Fibroblast of peridontal ligament (primary cell): Measurements from ENCODE around the gene HOXB4.

Experiments
- DNase-seq: peaks from one replicate; pipeline ENCODE4 v3.0.0-alpha.2; 2010; ENCODE audit errors: extremely low read depth

The HOXB4 gene

GRCh38 chr17:48589831-48590606, 11.9 kb upstream of the HOXB4 start, which contains the start of gene HOXB3:
TSS of gene HOXB3 (minus strand) at chr17:48590241. CDS start at chr17:48552474, 37,767 bp downstream.
- DNase-seq: no peak

GRCh38 chr17:48589060-48589830, 11.1 kb upstream of the HOXB4 start:
- DNase-seq: no peak

DNA sequence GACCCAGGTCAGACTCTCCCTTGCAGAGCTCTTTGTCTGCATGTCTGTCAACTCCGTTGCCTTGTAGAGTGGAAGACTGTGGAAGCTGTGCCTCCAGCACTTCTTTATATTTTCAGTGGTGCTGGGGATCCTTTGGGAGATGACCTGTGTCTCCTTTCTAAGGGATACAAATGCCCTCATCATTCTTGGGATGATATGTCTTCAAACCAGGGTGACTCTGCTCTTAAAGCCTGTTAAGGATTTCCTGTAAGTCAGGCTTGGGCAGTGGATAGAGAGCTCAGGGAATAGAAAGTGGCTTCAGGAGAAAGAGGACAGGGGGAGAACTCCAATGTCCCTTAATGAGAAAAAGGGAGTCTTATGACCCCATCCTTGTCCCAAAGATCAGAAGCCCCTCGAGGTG, 10.4 kb upstream of the HOXB4 start:
- no peak for DNase-seq

- no peak for DNase-seq
Measured at GRCh38 chr17:48588074-48588415, 9.9 kb upstream of the HOXB4 start.

- DNase-seq: no peak
Measured at GRCh38 chr17:48587276-48588073, 9.3 kb upstream of the HOXB4 start.

GRCh38 chr17:48586355-48587258, 8.5 kb upstream of the HOXB4 start:
- no peak for DNase-seq

GRCh38 chr17:48584223-48584741, 6.1 kb upstream of the HOXB4 start:
- no peak for DNase-seq

DNA sequence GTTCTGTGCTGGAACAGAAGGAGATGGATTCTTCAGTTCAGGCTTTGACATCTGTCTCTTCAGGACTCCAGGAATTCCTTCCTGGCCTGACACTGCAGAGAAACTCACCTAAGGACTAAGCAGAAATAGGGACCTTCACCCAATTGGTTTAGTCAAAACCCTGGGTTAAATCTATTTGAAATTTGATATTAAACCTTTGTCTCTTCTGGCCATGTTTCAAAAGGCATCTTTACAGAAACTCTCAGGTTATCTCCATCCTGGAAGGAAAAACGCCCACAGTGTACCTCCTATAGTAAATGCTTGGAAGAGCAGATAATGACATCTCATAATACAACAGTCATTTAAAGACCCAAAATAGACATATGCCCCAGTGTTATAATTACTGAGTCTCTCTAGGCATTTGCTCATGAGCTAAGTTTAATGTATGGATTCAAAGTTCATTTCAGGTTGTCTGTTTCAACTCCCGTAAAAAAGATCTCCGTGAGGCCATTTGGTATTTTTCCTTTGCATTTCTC, 5.6 kb upstream of the HOXB4 start:
- no peak for DNase-seq

DNA sequence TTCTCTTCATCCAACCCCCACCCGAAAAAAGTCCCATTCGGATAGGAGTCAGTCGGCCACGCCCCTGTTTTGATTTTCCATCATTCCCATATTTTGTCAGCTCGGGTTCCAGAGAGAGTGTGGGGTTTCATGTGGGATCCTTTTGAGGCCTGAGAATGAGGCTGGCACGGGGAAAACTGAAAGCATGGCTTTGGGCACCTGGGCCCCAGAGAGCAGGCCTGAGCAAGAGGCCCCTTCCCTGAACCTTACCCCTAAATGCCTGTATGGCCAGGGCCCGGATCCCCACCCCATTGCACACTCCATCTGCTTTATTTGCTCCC, 4.6 kb upstream of the HOXB4 start:
- no peak for DNase-seq

GRCh38 chr17:48579760-48580554, 1.8 kb upstream of the HOXB4 start:
- DNase-seq: peak; percentile 8

DNA sequence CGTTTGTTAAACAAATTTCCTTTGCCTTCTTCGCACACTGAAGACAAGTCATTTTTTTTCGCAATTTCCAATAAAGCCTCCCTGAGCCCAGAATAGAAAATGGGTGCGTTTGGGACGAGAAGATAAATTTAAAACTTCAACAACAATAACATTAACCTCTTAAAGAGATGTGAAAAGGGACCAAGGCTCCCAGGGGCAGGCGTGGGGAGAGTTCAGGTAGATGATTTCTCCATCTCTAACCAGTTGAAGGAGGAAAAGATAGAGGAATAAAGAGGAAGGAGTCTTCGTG, 1.3 kb upstream of the HOXB4 start:
- DNase-seq: peak; percentile 7

DNA sequence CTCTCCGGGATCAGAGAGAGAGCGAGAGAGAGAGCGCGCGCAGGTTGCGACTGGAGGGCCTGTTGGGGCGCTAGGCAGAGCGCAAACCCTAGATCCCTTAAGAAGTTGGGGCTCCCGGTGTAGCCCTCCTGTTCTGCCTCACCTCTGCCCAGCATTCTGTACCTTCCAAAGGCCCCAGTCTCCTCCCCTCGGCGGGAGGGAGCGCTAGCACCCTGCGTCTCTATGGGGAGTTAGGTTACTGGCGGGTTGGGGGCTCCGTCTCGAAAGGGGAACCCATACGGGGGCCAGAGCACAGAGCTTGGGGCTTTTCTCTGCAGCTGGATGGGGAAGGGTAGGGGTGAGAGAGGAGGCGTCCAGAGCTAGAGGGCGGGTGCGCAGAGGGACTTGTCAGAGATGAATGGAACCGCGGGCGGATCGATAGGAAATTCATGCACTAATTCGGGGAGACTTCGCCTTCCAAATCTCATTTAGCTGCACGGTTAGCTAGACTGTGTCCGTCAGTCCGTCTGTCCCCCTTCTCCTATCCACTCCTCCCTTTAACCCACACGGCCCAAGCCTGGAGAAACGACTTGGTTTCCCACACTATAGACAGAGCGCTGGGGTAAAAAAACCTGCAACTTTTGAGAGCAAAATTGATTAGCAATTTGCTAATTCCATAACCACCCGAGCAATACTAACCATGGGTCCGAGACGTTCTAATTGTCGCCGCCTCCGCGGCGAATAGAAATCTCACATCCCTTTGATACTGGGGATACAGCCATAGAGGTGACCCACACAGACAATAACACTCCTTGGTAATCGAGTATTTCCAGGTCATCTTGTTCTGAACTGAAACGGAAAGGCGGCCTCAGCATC, 693 bp upstream of the HOXB4 start:
- DNase-seq: no peak

GRCh38 chr17:48577330-48577945, 712 bp downstream of the HOXB4 start:
- no peak for DNase-seq

GRCh38 chr17:48576479-48577309, 1.5 kb downstream of the HOXB4 start:
- no peak for DNase-seq

DNA sequence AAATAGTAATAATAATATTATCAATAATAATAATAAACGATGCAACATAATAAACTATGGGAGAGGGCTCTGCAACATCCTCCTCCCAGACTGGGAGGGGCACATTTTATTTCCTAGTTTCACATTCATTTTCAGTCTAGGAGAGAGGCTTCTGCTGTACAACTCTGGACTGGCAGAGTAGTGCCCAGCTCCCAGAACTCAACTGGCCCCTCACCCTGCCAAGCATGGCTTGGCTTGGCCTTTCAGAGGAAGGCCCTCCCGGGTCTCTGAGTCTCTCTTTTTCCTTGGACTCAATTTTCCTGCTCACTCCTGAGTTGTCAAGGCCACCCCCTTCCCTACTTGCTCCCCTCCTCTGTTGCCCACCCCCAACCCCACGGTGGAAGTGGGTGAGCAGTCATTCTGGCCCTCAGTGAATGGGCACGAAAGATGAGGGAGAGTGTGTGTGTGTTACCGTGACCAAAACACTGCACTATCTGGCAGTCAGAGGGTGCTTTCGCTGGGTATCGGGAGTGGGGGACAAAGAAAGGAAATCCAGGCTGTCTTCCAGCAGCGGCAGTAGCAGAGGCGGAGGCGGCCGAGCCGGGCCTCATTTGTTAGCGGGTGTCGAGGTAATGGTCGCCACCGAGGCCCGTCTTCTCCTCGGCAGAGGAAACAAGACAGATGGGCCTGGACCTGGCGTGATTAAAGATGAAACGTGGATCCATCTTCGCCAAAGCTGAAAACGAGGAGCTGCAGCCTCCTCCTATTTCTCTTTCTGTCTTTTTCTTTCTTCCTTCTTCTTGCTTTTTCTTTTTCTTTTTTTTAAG, 2.3 kb downstream of the HOXB4 start:
- DNase-seq: no peak

- DNase-seq: no peak
Measured at GRCh38 chr17:48575066-48575582, 3.0 kb downstream of the HOXB4 start.

GRCh38 chr17:48574505-48575065, 3.6 kb downstream of the HOXB4 start:
- no peak for DNase-seq
